Liver (tissue), 9 donors: Measurements from ENCODE around the gene DDA1. TPM values are rescaled to one million over a fixed set of nuclear protein-coding genes. Genes with fewer than 3 reads are reported as not detected.

ENCODE experiments used
- DNase-seq: peaks from one replicate; pipeline ENCODE4 v3.0.0-alpha.2; 2017; ENCODE audit warnings: low spot score
- H3K27ac ChIP-seq, 2 donors: one replicate each; pipeline ENCODE4 v1.7.0; 2013; ENCODE audit warnings: inconsistent platforms in 2 of 2, low read length in 2 of 2, control low read depth in 1 of 2, low read depth in 1 of 2, mild to moderate bottlenecking in 1 of 2
- H3K27me3 ChIP-seq, 4 donors: one replicate each; pipeline versions ENCODE4 v1.6.1 to v1.7.0; 2013; ENCODE audit warnings: low read length in 3 of 4, inconsistent platforms in 1 of 4, mild to moderate bottlenecking in 1 of 4, moderate library complexity in 1 of 4; ENCODE audit not compliant: control insufficient read depth in 4 of 4, insufficient read depth in 4 of 4
- H3K36me3 ChIP-seq, 4 donors: one replicate each; pipeline versions ENCODE4 v1.6.1 to v1.7.0; 2013; ENCODE audit warnings: low read length in 3 of 4, mild to moderate bottlenecking in 3 of 4, low read depth in 1 of 4, moderate library complexity in 1 of 4; ENCODE audit not compliant: control insufficient read depth in 4 of 4, insufficient read depth in 3 of 4
- H3K4me1 ChIP-seq, 4 donors: one replicate each; pipeline versions ENCODE4 v1.6.1 to v1.7.0; 2013; ENCODE audit warnings: low read length in 3 of 4, mild to moderate bottlenecking in 3 of 4, moderate library complexity in 1 of 4; ENCODE audit not compliant: control insufficient read depth in 4 of 4, insufficient read depth in 4 of 4
- H3K4me3 ChIP-seq, 3 donors: one replicate each; pipeline versions ENCODE4 v1.6.1 to v1.7.0; 2013; ENCODE audit warnings: low read length in 3 of 3, control low read depth in 1 of 3, low read depth in 1 of 3, mild to moderate bottlenecking in 1 of 3
- H3K9ac ChIP-seq, 2 donors: one replicate each; pipeline ENCODE4 v1.7.0; 2013; ENCODE audit warnings: low read length in 2 of 2, mild to moderate bottlenecking in 2 of 2, moderate library complexity in 2 of 2, control low read depth in 1 of 2, low read depth in 1 of 2
- H3K9me3 ChIP-seq, 4 donors: one replicate each; pipeline versions ENCODE4 v1.6.1 to v1.7.0; 2013; ENCODE audit warnings: low read length in 3 of 4; ENCODE audit not compliant: control insufficient read depth in 4 of 4
- ATF3 ChIP-seq: IDR thresholded peaks from 2 replicates; pipeline ENCODE4 v1.6.1; 2016; ENCODE audit warnings: antibody characterized with exemption
- CTCF ChIP-seq: fragments of 150-350 bp; IDR thresholded peaks from 2 replicates; pipeline ENCODE4 v1.5.1; 2017; ENCODE audit warnings: improper control_type of control experiment, low read depth, low read length; ENCODE audit not compliant: missing input control
- EGR1 ChIP-seq, 2 donors: IDR thresholded peaks; 2 replicates each; pipeline ENCODE4 v1.6.1; 2016 to 2018; ENCODE audit warnings: antibody characterized with exemption in 2 of 2, low read depth in 2 of 2
- FOXA2 ChIP-seq: IDR thresholded peaks from 2 replicates; pipeline ENCODE4 v1.6.1; 2016; ENCODE audit warnings: antibody characterized with exemption
- GABPA ChIP-seq, 2 donors: IDR thresholded peaks in 1 of 2; conservative IDR thresholded peaks in 1 of 2; 2 replicates each; pipeline ENCODE4 v1.6.1; 2016; ENCODE audit warnings: antibody characterized with exemption in 2 of 2, mild to moderate bottlenecking in 1 of 2, moderate library complexity in 1 of 2
- HNF4A ChIP-seq, 2 donors: conservative IDR thresholded peaks; 2 replicates each; pipeline ENCODE4 v1.6.1; 2016; ENCODE audit warnings: antibody characterized with exemption in 2 of 2, mild to moderate bottlenecking in 2 of 2
- HNF4G ChIP-seq: IDR thresholded peaks from 2 replicates; pipeline ENCODE4 v1.6.1; 2016; ENCODE audit warnings: antibody characterized with exemption
- JUND ChIP-seq, 2 donors: IDR thresholded peaks; 2 replicates each; pipeline ENCODE4 v1.6.1; 2016; ENCODE audit warnings: antibody characterized with exemption in 2 of 2
- MAX ChIP-seq: IDR thresholded peaks from 2 replicates; pipeline ENCODE4 v1.6.1; 2016; ENCODE audit warnings: antibody characterized with exemption
- NR2F2 ChIP-seq: IDR thresholded peaks from 2 replicates; pipeline ENCODE4 v1.6.1; 2016; ENCODE audit warnings: antibody characterized with exemption
- RAD21 ChIP-seq, 2 donors: IDR thresholded peaks; 2 replicates each; pipeline ENCODE4 v1.6.1; 2016; ENCODE audit warnings: antibody characterized with exemption in 2 of 2, mild to moderate bottlenecking in 2 of 2
- REST ChIP-seq: IDR thresholded peaks from 2 replicates; pipeline ENCODE4 v1.6.1; 2016; ENCODE audit warnings: antibody characterized with exemption, mild to moderate bottlenecking
- RXRA ChIP-seq, 2 donors: IDR thresholded peaks; 2 replicates each; pipeline ENCODE4 v1.6.1; 2017 to 2018; ENCODE audit warnings: antibody characterized with exemption in 2 of 2, mild to moderate bottlenecking in 1 of 2
- SP1 ChIP-seq: IDR thresholded peaks from 2 replicates; pipeline ENCODE4 v1.6.1; 2018; ENCODE audit warnings: antibody characterized with exemption, mild to moderate bottlenecking
- TAF1 ChIP-seq: conservative IDR thresholded peaks from 2 replicates; pipeline ENCODE4 v1.6.1; 2016; ENCODE audit warnings: antibody characterized with exemption, mild to moderate bottlenecking
- YY1 ChIP-seq: IDR thresholded peaks from 2 replicates; pipeline ENCODE4 v1.6.1; 2016; ENCODE audit warnings: antibody characterized with exemption, mild to moderate bottlenecking
- ZBTB33 ChIP-seq: IDR thresholded peaks from 2 replicates; pipeline ENCODE4 v1.6.1; 2016; ENCODE audit warnings: antibody characterized with exemption
- WGBS: extraction: QIAGEN DNeasy Blood & Tissue Kit; methylation state at CpG from one replicate; pipeline ENCODE4 v1.1.7; 2013; 5-methylcytosine and 5-hydroxymethylcytosine counted together
- polyA plus RNA-seq, 2 donors: library from polyadenylated mRNA; stranded (reverse) in 1 of 2; unstranded in 1 of 2; fragments of 200-250 nt in 1 of 2; fragments of >200 nt in 1 of 2; fragmentation: Nextera tagmentation in 1 of 2; extraction: Ambion mirVana in 1 of 2; gene quantifications; one replicate each; pipeline versions ENCODE4 v1.2.1 to v1.2.3, GENCODE V29; 2013 to 2015
- total RNA-seq, 2 donors: library from RNA; depleted of rRNA; stranded (reverse); fragments of >200 nt; gene quantifications; one replicate each; pipeline ENCODE4 v1.2.3, GENCODE V29; 2014
- donor health status: healthy.
- donor health status: healthy.
- donor health status: healthy.
- donor health status: healthy.
- donor health status: healthy.

Gene DDA1
- total and polyA plus RNA-seq, 4 donors: 7.9 to 37.9 (median 20.8) TPM

- no peaks in the 10 kb centered on the region for H3K36me3 ChIP-seq
- peak within 1 kb of the TSS; percentile 49 to 71 (median 63) for H3K4me3 ChIP-seq
- no peaks in the 10 kb centered on the region for H3K27me3 ChIP-seq
- H3K4me1 ChIP-seq: peaks cover 8 to 34% (median 25%) of the 10 kb centered on the region in 4 donors
- H3K9ac ChIP-seq: peak within 1 kb of the TSS in 1 of 2 donors; percentile 56
- peak; percentile 94 for DNase-seq
- no peak within 1 kb of the TSS for H3K27ac ChIP-seq
- TF ChIP-seq RXRA (IDR thresholded peaks at IDR 0.05): peak; percentile 25 to 40
- TF ChIP-seq FOXA2: no peak
- peak; percentile 54 for TF ChIP-seq YY1
- TF ChIP-seq MAX: no peak
- peak; percentile 62 for TF ChIP-seq SP1
- no peak for TF ChIP-seq HNF4A (conservative IDR thresholded peaks at IDR 0.05)
- no peak for TF ChIP-seq REST
- TF ChIP-seq GABPA (IDR thresholded peaks at IDR 0.05 in 1 of 2, conservative IDR thresholded peaks at IDR 0.05 in 1 of 2): peak in 1 of 2 donors; percentile 36
- TF ChIP-seq EGR1 (IDR thresholded peaks at IDR 0.05; ENCODE audit: low read depth in 2 of 2): no peak
- peak in 1 of 2 donors; percentile 29 for TF ChIP-seq RAD21 (IDR thresholded peaks at IDR 0.05)
- WGBS: 2% methylated on average over 86 of the region's 86 CpGs
- no peaks in the 10 kb centered on the region for H3K9me3 ChIP-seq
Measured at GRCh38 chr19:17334414-17335409, 25.3 kb downstream of the DDA1 start, which contains the start of gene ANO8. TSS of gene ANO8 (minus strand) at chr19:17334855. CDS start at chr19:17334670, 185 bp downstream.

- no peaks in the 10 kb centered on the region for H3K9me3 ChIP-seq
- H3K4me1 ChIP-seq: peaks cover 9 to 37% (median 26%) of the 10 kb centered on the region in 4 donors
- H3K4me3 ChIP-seq: no peak overlapping the region
- no peak overlapping the region for H3K9ac ChIP-seq
- H3K27me3 ChIP-seq: no peaks in the 10 kb centered on the region
- TF ChIP-seq NR2F2: no peak
- no peak for TF ChIP-seq GABPA (IDR thresholded peaks at IDR 0.05 in 1 of 2, conservative IDR thresholded peaks at IDR 0.05 in 1 of 2)
- no peak for TF ChIP-seq SP1
- no peak for TF ChIP-seq HNF4A (conservative IDR thresholded peaks at IDR 0.05)
- TF ChIP-seq JUND (IDR thresholded peaks at IDR 0.05): no peak
- no peak for TF ChIP-seq HNF4G
- TF ChIP-seq CTCF: no peak
- no peak for TF ChIP-seq ZBTB33
- no peak for TF ChIP-seq RAD21 (IDR thresholded peaks at IDR 0.05)
- no peak for TF ChIP-seq FOXA2
- TF ChIP-seq RXRA (IDR thresholded peaks at IDR 0.05): no peak
- no peak for TF ChIP-seq YY1
- TF ChIP-seq TAF1: no peak
- TF ChIP-seq ATF3: no peak
- TF ChIP-seq EGR1 (IDR thresholded peaks at IDR 0.05; ENCODE audit: low read depth in 2 of 2): no peak
- TF ChIP-seq REST: no peak
- no peak for DNase-seq
- H3K27ac ChIP-seq: no peak overlapping the region
- WGBS: 73% methylated on average over 10 of the region's 10 CpGs
- no peaks in the 10 kb centered on the region for H3K36me3 ChIP-seq
Measured at GRCh38 chr19:17335575-17335974, 26.2 kb downstream of the DDA1 start.
